ENCODE data around the gene MITD1. TPM values are rescaled to one million over a fixed set of nuclear protein-coding genes. Genes with fewer than 3 reads are reported as not detected.

Gene MITD1
- total RNA-seq, 1 donor from 2014 or later: 11.5 TPM

DNA sequence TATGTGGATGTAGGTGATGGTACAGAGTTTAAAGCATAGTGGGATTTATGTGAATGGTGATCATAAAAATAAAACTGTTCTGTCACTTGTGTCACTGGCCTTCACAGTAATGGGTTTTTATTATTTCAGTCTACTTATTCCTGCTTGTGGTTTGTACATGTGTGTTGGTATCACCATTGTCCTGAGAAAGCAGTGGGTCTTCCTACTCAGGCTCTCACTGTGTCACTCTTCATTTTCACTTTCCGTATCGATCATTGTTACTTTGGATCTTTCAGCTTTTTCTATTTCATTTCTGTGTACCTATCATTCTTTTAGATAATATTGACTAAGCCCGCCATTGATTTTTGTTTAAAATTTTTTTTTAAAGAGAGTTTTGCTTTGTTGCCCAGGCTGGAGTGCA lies 7.5 kb upstream of the MITD1 start:
- Histone ChIP-seq H3K27ac (ENCODE audit: low read depth, low read length) (no peak overlapping the region), H3K9me3 (ENCODE audit: control insufficient read depth in 3 of 3, low read length in 3 of 3) (no peaks in the 10 kb centered on the region), H3K4me3 (ENCODE audit: low read length in 3 of 3) (no peak overlapping the region), H3K36me3 (ENCODE audit: control insufficient read depth in 3 of 3, insufficient read depth in 3 of 3, low read length in 3 of 3) (peaks cover 3 to 16% (median 16%) of the 10 kb centered on the region in 3 donors), H3K27me3 (ENCODE audit: control insufficient read depth in 3 of 3, insufficient read depth in 3 of 3, low read length in 3 of 3) (no peaks in the 10 kb centered on the region), H3K4me1 (ENCODE audit: control insufficient read depth in 3 of 3, insufficient read depth in 3 of 3, low read length in 3 of 3) (peaks cover 0 to 3% (median 0%) of the 10 kb centered on the region in 3 donors), H3K9ac (ENCODE audit: low read depth in 1 of 3, low read length in 3 of 3) (no peak overlapping the region)

DNA sequence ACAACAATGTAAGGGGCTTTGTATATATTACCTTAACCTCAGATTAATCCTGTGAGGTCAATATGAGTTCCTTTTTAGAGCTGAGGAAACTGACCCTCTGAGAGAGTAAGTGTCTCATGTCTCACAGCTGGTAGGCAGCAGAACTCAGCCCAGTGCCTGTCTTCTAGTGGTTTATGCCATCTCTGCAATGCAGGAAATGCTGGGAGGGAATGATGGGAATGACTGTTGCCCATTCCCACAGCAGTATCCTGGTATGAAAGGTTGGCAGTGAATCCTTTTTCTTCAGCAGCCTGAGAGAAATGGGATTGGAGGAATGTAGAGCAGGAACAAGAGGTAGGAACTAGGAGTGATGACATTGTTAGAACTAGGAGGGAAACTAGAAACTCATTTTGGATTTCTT lies 6.2 kb upstream of the MITD1 start:
- Histone ChIP-seq H3K4me1 (ENCODE audit: control insufficient read depth in 3 of 3, insufficient read depth in 3 of 3, low read length in 3 of 3) (peaks cover 6 to 10% (median 8%) of the 10 kb centered on the region in 3 donors), H3K9ac (ENCODE audit: low read depth in 1 of 3, low read length in 3 of 3) (peak overlapping the region in 1 of 3 donors; percentile 2), H3K4me3 (ENCODE audit: low read length in 3 of 3) (no peak overlapping the region), H3K27me3 (ENCODE audit: control insufficient read depth in 3 of 3, insufficient read depth in 3 of 3, low read length in 3 of 3) (no peaks in the 10 kb centered on the region), H3K36me3 (ENCODE audit: control insufficient read depth in 3 of 3, insufficient read depth in 3 of 3, low read length in 3 of 3) (peaks cover 0 to 13% (median 11%) of the 10 kb centered on the region in 3 donors), H3K9me3 (ENCODE audit: control insufficient read depth in 3 of 3, low read length in 3 of 3) (no peaks in the 10 kb centered on the region), H3K27ac (ENCODE audit: low read depth, low read length) (no peak overlapping the region)

DNA sequence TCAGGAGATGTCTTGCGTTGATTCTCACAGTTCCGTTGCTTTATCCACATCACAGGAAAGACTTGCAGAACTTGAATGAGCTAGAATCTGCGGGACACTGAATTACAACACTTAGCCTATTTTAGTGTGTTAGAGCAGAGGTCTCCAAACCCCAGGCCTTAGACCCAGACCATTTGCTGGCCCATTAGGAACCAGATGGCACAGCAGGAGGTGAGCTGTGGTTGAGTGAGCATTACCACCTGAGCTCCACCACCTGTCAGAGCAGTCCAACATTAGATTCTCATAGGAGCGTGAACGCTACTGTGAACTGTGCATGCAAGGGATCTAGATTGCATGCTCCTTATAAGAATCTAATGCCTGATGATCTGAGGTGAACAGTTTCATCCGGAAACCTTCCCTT lies 4.0 kb upstream of the MITD1 start:
- no peaks in the 10 kb centered on the region for H3K9me3 ChIP-seq (ENCODE audit: control insufficient read depth in 3 of 3, low read length in 3 of 3)
- peaks cover 12 to 22% (median 17%) of the 10 kb centered on the region in 3 donors for H3K4me1 ChIP-seq (ENCODE audit: control insufficient read depth in 3 of 3, insufficient read depth in 3 of 3, low read length in 3 of 3)
- H3K36me3 ChIP-seq (ENCODE audit: control insufficient read depth in 3 of 3, insufficient read depth in 3 of 3, low read length in 3 of 3): peaks cover 0 to 10% (median 10%) of the 10 kb centered on the region in 3 donors
- H3K4me3 ChIP-seq (ENCODE audit: low read length in 3 of 3): no peak overlapping the region
- no peak overlapping the region for H3K27ac ChIP-seq (ENCODE audit: low read depth, low read length)
- H3K27me3 ChIP-seq (ENCODE audit: control insufficient read depth in 3 of 3, insufficient read depth in 3 of 3, low read length in 3 of 3): no peaks in the 10 kb centered on the region
- no peak overlapping the region for H3K9ac ChIP-seq (ENCODE audit: low read depth in 1 of 3, low read length in 3 of 3)

DNA sequence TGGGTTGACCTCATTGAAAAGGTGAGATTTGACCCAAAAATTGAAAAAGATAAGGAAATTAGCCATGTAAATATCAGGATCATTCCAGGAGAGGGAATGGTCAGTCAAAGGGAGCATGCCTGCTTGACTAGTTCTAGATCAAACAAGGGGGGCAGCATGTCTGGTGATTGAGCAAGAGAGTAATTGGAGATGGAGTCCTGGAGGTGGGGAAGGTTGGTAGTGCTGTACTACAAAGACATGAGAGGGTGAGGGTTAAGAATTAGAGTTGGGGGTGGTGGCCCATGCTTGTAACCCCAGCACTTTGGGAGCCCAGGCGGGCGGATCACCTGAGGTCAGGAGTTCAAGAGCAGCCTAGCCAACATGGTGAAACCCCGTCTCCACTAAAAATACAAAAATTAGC lies 2.2 kb upstream of the MITD1 start:
- no peaks in the 10 kb centered on the region for H3K9me3 ChIP-seq (ENCODE audit: control insufficient read depth in 3 of 3, low read length in 3 of 3)
- H3K27ac ChIP-seq (ENCODE audit: low read depth, low read length): no peak overlapping the region
- H3K36me3 ChIP-seq (ENCODE audit: control insufficient read depth in 3 of 3, insufficient read depth in 3 of 3, low read length in 3 of 3): peaks cover 0 to 5% (median 4%) of the 10 kb centered on the region in 3 donors
- no peaks in the 10 kb centered on the region for H3K27me3 ChIP-seq (ENCODE audit: control insufficient read depth in 3 of 3, insufficient read depth in 3 of 3, low read length in 3 of 3)
- H3K9ac ChIP-seq (ENCODE audit: low read depth in 1 of 3, low read length in 3 of 3): no peak overlapping the region
- peaks cover 14 to 30% (median 20%) of the 10 kb centered on the region in 3 donors for H3K4me1 ChIP-seq (ENCODE audit: control insufficient read depth in 3 of 3, insufficient read depth in 3 of 3, low read length in 3 of 3)
- H3K4me3 ChIP-seq (ENCODE audit: low read length in 3 of 3): no peak overlapping the region

DNA sequence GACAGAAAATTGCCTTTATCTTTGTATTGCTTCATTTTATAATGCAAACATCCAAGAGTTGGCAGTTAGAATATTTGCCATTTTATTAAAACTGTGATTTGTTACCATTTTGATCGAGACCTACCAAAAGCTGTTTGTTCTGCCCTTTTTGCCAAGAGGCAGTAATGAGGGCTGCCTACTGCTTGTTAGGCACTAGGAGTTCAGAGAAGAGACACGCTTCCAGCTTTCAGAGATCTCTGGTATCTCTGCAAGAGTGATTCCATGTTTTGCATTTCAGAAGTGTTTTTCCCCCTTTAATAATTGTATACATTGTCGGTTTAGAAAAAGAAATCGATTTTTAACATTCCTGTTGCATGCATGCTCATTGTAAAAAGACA lies 754 bp upstream of the MITD1 start:
- Histone ChIP-seq H3K9ac (ENCODE audit: low read depth in 1 of 3, low read length in 3 of 3) (peak overlapping the region; percentile 90 to 99 (median 96)), H3K27ac (ENCODE audit: low read depth, low read length) (peak overlapping the region; percentile 72), H3K27me3 (ENCODE audit: control insufficient read depth in 3 of 3, insufficient read depth in 3 of 3, low read length in 3 of 3) (no peaks in the 10 kb centered on the region), H3K9me3 (ENCODE audit: control insufficient read depth in 3 of 3, low read length in 3 of 3) (no peaks in the 10 kb centered on the region), H3K4me1 (ENCODE audit: control insufficient read depth in 3 of 3, insufficient read depth in 3 of 3, low read length in 3 of 3) (peaks cover 14 to 30% (median 20%) of the 10 kb centered on the region in 3 donors), H3K36me3 (ENCODE audit: control insufficient read depth in 3 of 3, insufficient read depth in 3 of 3, low read length in 3 of 3) (no peaks in the 10 kb centered on the region), H3K4me3 (ENCODE audit: low read length in 3 of 3) (peak overlapping the region; percentile 99 to 100 (median 99))

DNA sequence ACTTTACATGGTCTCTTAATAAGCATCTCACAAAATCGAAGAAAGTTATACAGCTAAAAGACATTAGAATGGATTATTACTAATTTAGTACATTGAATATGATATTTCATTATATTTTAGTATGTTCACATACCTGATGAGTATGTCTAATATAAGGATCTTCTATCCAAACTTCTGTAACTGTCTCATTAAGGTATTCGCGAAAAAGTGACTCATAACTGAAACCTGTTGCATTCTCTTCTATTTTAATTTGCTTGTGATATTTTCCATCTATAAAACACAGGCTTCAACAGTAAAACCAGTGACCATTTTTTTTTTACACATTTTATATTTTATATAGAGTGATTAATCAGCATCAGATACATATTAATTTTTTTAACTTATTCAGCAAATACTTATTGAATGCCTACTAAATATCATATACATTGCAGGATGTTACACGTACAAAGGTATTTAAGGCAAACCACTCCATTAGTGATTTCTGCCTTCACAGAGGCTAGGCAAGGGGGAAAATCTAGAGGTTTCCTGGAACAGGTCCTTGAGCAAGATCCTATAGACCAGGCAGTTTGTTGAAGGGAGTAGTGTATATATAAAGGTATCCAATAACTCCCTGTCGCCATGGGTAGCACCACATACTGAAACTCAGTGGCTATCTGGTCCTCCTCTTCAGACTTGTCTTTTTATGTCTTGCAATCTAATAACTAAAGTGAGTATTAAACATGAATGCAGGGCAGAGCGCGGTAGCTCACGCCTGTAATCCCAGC lies 9.3 kb downstream of the MITD1 start:
- H3K4me3 ChIP-seq (ENCODE audit: low read length in 3 of 3): no peak overlapping the region
- no peaks in the 10 kb centered on the region for H3K9me3 ChIP-seq (ENCODE audit: control insufficient read depth in 3 of 3, low read length in 3 of 3)
- no peaks in the 10 kb centered on the region for H3K27me3 ChIP-seq (ENCODE audit: control insufficient read depth in 3 of 3, insufficient read depth in 3 of 3, low read length in 3 of 3)
- H3K27ac ChIP-seq (ENCODE audit: low read depth, low read length): no peak overlapping the region
- H3K4me1 ChIP-seq (ENCODE audit: control insufficient read depth in 3 of 3, insufficient read depth in 3 of 3, low read length in 3 of 3): no peaks in the 10 kb centered on the region
- no peak overlapping the region for H3K9ac ChIP-seq (ENCODE audit: low read depth in 1 of 3, low read length in 3 of 3)
- H3K36me3 ChIP-seq (ENCODE audit: control insufficient read depth in 3 of 3, insufficient read depth in 3 of 3, low read length in 3 of 3): peaks cover 0 to 34% (median 28%) of the 10 kb centered on the region in 3 donors

DNA sequence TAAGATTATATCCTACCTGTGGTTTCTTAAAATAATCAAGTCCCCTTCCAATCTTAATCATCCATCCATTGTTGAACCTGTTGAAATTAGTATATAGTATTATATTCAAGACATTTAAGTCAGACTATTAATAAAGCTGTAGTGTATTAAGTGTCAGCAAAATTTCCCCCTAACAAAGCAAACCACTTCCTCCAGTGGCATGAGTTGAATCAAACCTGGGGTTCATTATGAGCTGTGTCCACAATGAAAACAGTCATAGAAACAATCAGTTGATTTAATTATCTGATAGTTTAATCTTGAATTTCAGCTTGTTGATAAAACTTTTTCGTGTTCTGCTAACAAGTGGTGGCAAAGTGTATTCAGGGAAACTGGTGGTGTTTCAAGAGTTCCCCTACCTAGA lies 11.3 kb downstream of the MITD1 start:
- Histone ChIP-seq H3K4me1 (ENCODE audit: control insufficient read depth in 3 of 3, insufficient read depth in 3 of 3, low read length in 3 of 3) (no peaks in the 10 kb centered on the region), H3K9ac (ENCODE audit: low read depth in 1 of 3, low read length in 3 of 3) (no peak overlapping the region), H3K36me3 (ENCODE audit: control insufficient read depth in 3 of 3, insufficient read depth in 3 of 3, low read length in 3 of 3) (peaks cover 4 to 43% (median 28%) of the 10 kb centered on the region in 3 donors), H3K9me3 (ENCODE audit: control insufficient read depth in 3 of 3, low read length in 3 of 3) (no peaks in the 10 kb centered on the region), H3K4me3 (ENCODE audit: low read length in 3 of 3) (no peak overlapping the region), H3K27me3 (ENCODE audit: control insufficient read depth in 3 of 3, insufficient read depth in 3 of 3, low read length in 3 of 3) (no peaks in the 10 kb centered on the region), H3K27ac (ENCODE audit: low read depth, low read length) (no peak overlapping the region)

DNA sequence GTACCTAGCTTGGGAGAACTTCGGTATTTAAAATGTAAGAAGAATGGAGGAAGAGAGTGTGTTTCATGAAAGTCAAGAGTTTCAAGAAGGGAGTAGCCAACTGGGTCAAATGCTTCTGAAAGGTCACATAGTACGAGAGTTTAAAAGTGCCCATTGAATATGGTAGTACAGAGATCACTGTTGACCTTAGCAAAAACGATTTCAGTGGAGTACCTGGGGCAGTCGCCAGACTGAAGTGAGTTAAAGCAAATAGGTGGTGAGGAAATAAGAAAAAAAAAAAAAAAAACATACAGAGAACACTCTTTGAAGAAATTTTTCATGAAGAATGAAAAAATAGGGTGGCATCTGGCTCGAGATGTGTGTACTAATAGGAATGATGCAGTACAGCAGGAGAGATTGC lies 14.6 kb downstream of the MITD1 start:
- Histone ChIP-seq H3K4me1 (ENCODE audit: control insufficient read depth in 3 of 3, insufficient read depth in 3 of 3, low read length in 3 of 3) (no peaks in the 10 kb centered on the region), H3K9ac (ENCODE audit: low read depth in 1 of 3, low read length in 3 of 3) (no peak overlapping the region), H3K27me3 (ENCODE audit: control insufficient read depth in 3 of 3, insufficient read depth in 3 of 3, low read length in 3 of 3) (no peaks in the 10 kb centered on the region), H3K4me3 (ENCODE audit: low read length in 3 of 3) (no peak overlapping the region), H3K36me3 (ENCODE audit: control insufficient read depth in 3 of 3, insufficient read depth in 3 of 3, low read length in 3 of 3) (peaks cover 7 to 39% (median 32%) of the 10 kb centered on the region in 3 donors), H3K9me3 (ENCODE audit: control insufficient read depth in 3 of 3, low read length in 3 of 3) (no peaks in the 10 kb centered on the region), H3K27ac (ENCODE audit: low read depth, low read length) (no peak overlapping the region)

DNA sequence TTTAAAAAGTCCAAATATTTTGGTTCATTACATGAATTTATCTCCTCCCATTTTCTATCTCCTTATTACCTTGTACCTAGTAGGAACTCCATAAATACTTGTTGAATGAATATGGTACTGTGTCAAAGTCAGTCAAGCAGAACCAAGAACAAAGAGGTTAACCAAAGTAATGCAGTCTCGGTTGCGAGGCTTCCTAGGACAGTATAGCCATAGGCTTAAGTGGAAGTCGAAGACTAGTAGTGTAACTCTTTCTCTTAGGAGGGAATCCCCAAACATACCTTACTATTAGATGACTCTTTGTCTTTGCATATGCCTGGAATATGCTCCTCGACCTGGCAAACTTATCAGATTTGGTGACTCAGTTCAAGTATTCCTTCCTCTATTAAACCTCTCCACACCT lies 21.3 kb downstream of the MITD1 start:
- Histone ChIP-seq H3K9ac (ENCODE audit: low read depth in 1 of 3, low read length in 3 of 3) (no peak overlapping the region), H3K4me3 (ENCODE audit: low read length in 3 of 3) (no peak overlapping the region), H3K27ac (ENCODE audit: low read depth, low read length) (no peak overlapping the region), H3K27me3 (ENCODE audit: control insufficient read depth in 3 of 3, insufficient read depth in 3 of 3, low read length in 3 of 3) (no peaks in the 10 kb centered on the region), H3K9me3 (ENCODE audit: control insufficient read depth in 3 of 3, low read length in 3 of 3) (no peaks in the 10 kb centered on the region), H3K4me1 (ENCODE audit: control insufficient read depth in 3 of 3, insufficient read depth in 3 of 3, low read length in 3 of 3) (peaks cover 6 to 8% (median 6%) of the 10 kb centered on the region in 3 donors), H3K36me3 (ENCODE audit: control insufficient read depth in 3 of 3, insufficient read depth in 3 of 3, low read length in 3 of 3) (peaks cover 12 to 34% (median 31%) of the 10 kb centered on the region in 3 donors)

DNA sequence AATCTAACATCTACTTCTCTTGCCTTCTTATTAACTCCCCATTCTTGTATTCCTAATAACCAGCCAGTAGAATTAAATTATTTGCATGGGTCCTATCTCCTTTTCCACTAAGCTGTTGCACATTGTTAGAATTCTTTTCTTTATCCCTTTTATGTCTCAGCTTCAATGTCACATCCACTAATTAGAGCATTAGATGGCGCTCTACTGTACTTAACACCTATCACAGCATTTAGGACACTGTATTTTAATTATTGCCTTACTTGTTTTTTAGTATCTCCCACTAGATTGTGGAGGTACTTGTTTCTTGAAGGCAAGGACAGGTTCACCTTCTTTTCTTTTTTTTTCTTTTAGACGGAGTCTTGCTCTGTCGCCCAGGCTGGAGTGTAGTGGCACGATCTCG lies 22.3 kb downstream of the MITD1 start:
- Histone ChIP-seq H3K4me1 (ENCODE audit: control insufficient read depth in 3 of 3, insufficient read depth in 3 of 3, low read length in 3 of 3) (peaks cover 10 to 15% (median 14%) of the 10 kb centered on the region in 3 donors), H3K27ac (ENCODE audit: low read depth, low read length) (no peak overlapping the region), H3K27me3 (ENCODE audit: control insufficient read depth in 3 of 3, insufficient read depth in 3 of 3, low read length in 3 of 3) (no peaks in the 10 kb centered on the region), H3K36me3 (ENCODE audit: control insufficient read depth in 3 of 3, insufficient read depth in 3 of 3, low read length in 3 of 3) (peaks cover 12 to 34% (median 31%) of the 10 kb centered on the region in 3 donors), H3K9ac (ENCODE audit: low read depth in 1 of 3, low read length in 3 of 3) (no peak overlapping the region), H3K4me3 (ENCODE audit: low read length in 3 of 3) (no peak overlapping the region), H3K9me3 (ENCODE audit: control insufficient read depth in 3 of 3, low read length in 3 of 3) (no peaks in the 10 kb centered on the region)
